Stimulated activated CD8-positive, alpha-beta memory T cell treated with anti-CD3 and anti-CD28 coated beads, Interleukin-4, amount 100 ng/mL, for 4 hours (primary cell): Measurements from ENCODE around the gene PCGF2.
A peak's percentile ranks its signal among the peaks of the same experiment; 100 is the strongest.

ENCODE experiments used
- DNase-seq, 2 donors: peaks; one replicate each; pipeline ENCODE4 v3.0.0-alpha.2; 2020; ENCODE audit warnings: low read depth in 2 of 2, low spot score in 1 of 2

The PCGF2 gene

GRCh38 chr17:38704606-38705522, 43.3 kb downstream of the PCGF2 start, which contains the start of gene MLLT6:
Gene MLLT6 (plus strand): TSS chr17:38705273. CDS start chr17:38705633, 360 bp downstream.
- DNase-seq = peak; percentile 62 to 81

- peak; percentile 62 to 83 for DNase-seq
These were observed 44.2 kb downstream of the PCGF2 start for GRCh38 chr17:38703742-38704605.

GRCh38 chr17:38702916-38703741, 45.0 kb downstream of the PCGF2 start:
- no peak for DNase-seq

GRCh38 chr17:38702166-38702915, 45.8 kb downstream of the PCGF2 start:
- peak; percentile 41 to 69 for DNase-seq

- DNase-seq = peak; percentile 59 to 72
These were observed 46.5 kb downstream of the PCGF2 start for GRCh38 chr17:38701504-38702165.

GRCh38 chr17:38698760-38699159, 49.4 kb downstream of the PCGF2 start:
- DNase-seq = no peak

GRCh38 chr17:38697061-38697820, 50.9 kb downstream of the PCGF2 start:
- no peak for DNase-seq

GRCh38 chr17:38693700-38694329, 54.3 kb downstream of the PCGF2 start:
- no peak for DNase-seq

GRCh38 chr17:38691154-38691553, 57.0 kb downstream of the PCGF2 start:
- no peak for DNase-seq

GRCh38 chr17:38690386-38690785, 57.8 kb downstream of the PCGF2 start:
- DNase-seq = no peak

GRCh38 chr17:38687286-38687685, 60.9 kb downstream of the PCGF2 start:
- no peak for DNase-seq

- DNase-seq = no peak
These were observed 62.6 kb downstream of the PCGF2 start for GRCh38 chr17:38685491-38685890.
